ENCODE results near the gene BEND5.

GRCh38 chr1:48704736-48705135 is 72.0 kb downstream of the BEND5 start:
- TF ChIP-seq EZH2 (IDR thresholded peaks at IDR 0.05; ENCODE audit: borderline replicate concordance, low read length), result no peak
- TF ChIP-seq CTCF (IDR thresholded peaks at IDR 0.05; ENCODE audit: low read length), result no peak

Measured in OCI-LY1 (cell line).